AG10803 (cell line): Measurements from ENCODE around the gene B4GALT2.

ENCODE experiments used
- DNase-seq: peaks from one replicate; pipeline ENCODE4 v3.0.0; 2010; ENCODE audit warnings: low read depth
- H3K4me3 ChIP-seq: 2 replicates; pipeline ENCODE4 v1.5.1; 2011; ENCODE audit warnings: mild to moderate bottlenecking, low read length, control low read depth
- CTCF ChIP-seq: conservative IDR thresholded peaks from 2 replicates; pipeline ENCODE4 v1.5.1; 2011; ENCODE audit warnings: mild to moderate bottlenecking, low read length, control low read depth, inconsistent platforms

B4GALT2 gene

GRCh38 chr1:43978551-43979260 lies at the start of gene B4GALT2:
TSS of gene B4GALT2 (plus strand) at chr1:43979210. CDS start at chr1:43981161, 1,951 bp downstream.
- peak; percentile 28 for DNase-seq
- H3K4me3 ChIP-seq: peak within 1 kb of the TSS; percentile 79

GRCh38 chr1:43930168-43930948 lies 48.7 kb upstream of the B4GALT2 start:
- peak; percentile 33 for TF ChIP-seq CTCF
- no peak for DNase-seq
- H3K4me3 ChIP-seq: no peak overlapping the region

More at GRCh38 chr1:43978551-43979260, at the start of gene B4GALT2:
- no peak for TF ChIP-seq CTCF

GRCh38 chr1:43930949-43931275 lies 48.1 kb upstream of the B4GALT2 start:
- H3K4me3 ChIP-seq: no peak overlapping the region
- no peak for DNase-seq
- no peak for TF ChIP-seq CTCF

GRCh38 chr1:43931711-43932660 lies 47.0 kb upstream of the B4GALT2 start:
- H3K4me3 ChIP-seq: no peak overlapping the region
- no peak for DNase-seq
- TF ChIP-seq CTCF: no peak

- DNase-seq: peak; percentile 64
- H3K4me3 ChIP-seq: peak overlapping the region; percentile 55
- TF ChIP-seq CTCF: no peak
These were observed 46.1 kb upstream of the B4GALT2 start for GRCh38 chr1:43932786-43933385.

- H3K4me3 ChIP-seq: peak within 1 kb of the TSS; percentile 55
- TF ChIP-seq CTCF: no peak
- no peak for DNase-seq
These were observed 45.5 kb upstream of the B4GALT2 start, which contains the start of gene ARTN for GRCh38 chr1:43933386-43934100. TSS of gene ARTN (plus strand) at chr1:43933801. CDS start at chr1:43935657, 1,856 bp downstream.
